Type B pancreatic cell (in vitro differentiated cells): Measurements from ENCODE around the gene TMEM128. TPM values are rescaled to one million over a fixed set of nuclear protein-coding genes. Genes with fewer than 3 reads are reported as not detected.
"Not testable (repeated sequence)": the region's sequence is repeated elsewhere in the genome, so short reads cannot be mapped to it uniquely, and the experiment has no call there.

Experiments used
- DNase-seq: peaks from one replicate; pipeline ENCODE4 v3.0.0; 2021; ENCODE audit warnings: mixed read lengths; ENCODE audit not compliant: unreplicated experiment; ENCODE audit errors: extremely low spot score
- H3K27ac Mint-ChIP-seq: 2 replicates; pipeline ENCODE4 v1.8.0; 2021; ENCODE audit warnings: mild to moderate bottlenecking, mixed read lengths
- H3K27me3 Mint-ChIP-seq: 2 replicates; pipeline ENCODE4 v1.8.0; 2021; ENCODE audit warnings: mixed read lengths
- H3K36me3 Mint-ChIP-seq: 2 replicates; pipeline ENCODE4 v1.8.0; 2021; ENCODE audit warnings: mixed read lengths
- H3K4me1 Mint-ChIP-seq: one replicate; pipeline ENCODE4 v1.8.0; 2021; ENCODE audit warnings: mixed read lengths; ENCODE audit not compliant: unreplicated experiment
- H3K4me3 Mint-ChIP-seq: 2 replicates; pipeline ENCODE4 v1.8.0; 2021; ENCODE audit warnings: mild to moderate bottlenecking, mixed read lengths
- H3K9me3 Mint-ChIP-seq: 2 replicates; pipeline ENCODE4 v1.8.0; 2021; ENCODE audit warnings: mixed read lengths
- CTCF ChIP-seq: fragments of 200-600 bp; sonication (generic); conservative IDR thresholded peaks from 2 replicates; pipeline ENCODE4 v1.5.0; 2021; ENCODE audit warnings: antibody characterized with exemption, mild to moderate bottlenecking
- total RNA-seq: library from RNA; stranded (reverse); gene quantifications from 2 replicates; pipeline ENCODE4 v1.2.1, GENCODE V29; 2021; ENCODE audit warnings: low replicate concordance

TMEM128 gene
- total RNA-seq, 1 donor from 2014 or later, result 21.8 TPM

GRCh38 chr4:4254666-4255065 lies 6.6 kb upstream of the TMEM128 start:
- Mint-ChIP-seq H3K36me3 (no peaks in the 10 kb centered on the region), H3K27me3 (peaks cover 15% of the 10 kb centered on the region), H3K4me1 (peaks cover 12% of the 10 kb centered on the region), H3K27ac (no peak overlapping the region), H3K9me3 (no peaks in the 10 kb centered on the region), H3K4me3 (no peak overlapping the region)
- no peak for TF ChIP-seq CTCF
- no peak for DNase-seq

GRCh38 chr4:4254199-4254598 lies 6.2 kb upstream of the TMEM128 start:
- no peak overlapping the region for H3K4me3 Mint-ChIP-seq
- no peaks in the 10 kb centered on the region for H3K36me3 Mint-ChIP-seq
- no peak for TF ChIP-seq CTCF
- peaks cover 15% of the 10 kb centered on the region for H3K27me3 Mint-ChIP-seq
- DNase-seq, result no peak
- no peak overlapping the region for H3K27ac Mint-ChIP-seq
- peaks cover 9% of the 10 kb centered on the region for H3K4me1 Mint-ChIP-seq
- H3K9me3 Mint-ChIP-seq, result no peaks in the 10 kb centered on the region

GRCh38 chr4:4249866-4250265 lies 1.8 kb upstream of the TMEM128 start:
- Mint-ChIP-seq H3K4me1 (peaks cover 18% of the 10 kb centered on the region), H3K36me3 (peaks cover 7% of the 10 kb centered on the region)

GRCh38 chr4:4249342-4249741 lies 1.3 kb upstream of the TMEM128 start:
- H3K4me1 Mint-ChIP-seq, result peaks cover 18% of the 10 kb centered on the region
- DNase-seq, H3K9me3 Mint-ChIP-seq, H3K27me3 Mint-ChIP-seq, H3K36me3 Mint-ChIP-seq: not testable (repeated sequence)
- peak overlapping the region; percentile 99 for H3K27ac Mint-ChIP-seq
- peak overlapping the region; percentile 98 for H3K4me3 Mint-ChIP-seq

More at GRCh38 chr4:4249866-4250265, 1.8 kb upstream of the TMEM128 start:
- Mint-ChIP-seq H3K4me3 (peak overlapping the region; percentile 45), H3K9me3 (no peaks in the 10 kb centered on the region), H3K27ac (peak overlapping the region; percentile 2), H3K27me3 (peaks cover 4% of the 10 kb centered on the region)
- TF ChIP-seq CTCF, result no peak
- DNase-seq, result no peak

- Mint-ChIP-seq H3K27me3 (no peaks in the 10 kb centered on the region), H3K27ac (peak overlapping the region; percentile 99), H3K4me3 (peak overlapping the region; percentile 98), H3K9me3 (no peaks in the 10 kb centered on the region), H3K4me1 (peaks cover 18% of the 10 kb centered on the region), H3K36me3 (peaks cover 8% of the 10 kb centered on the region)
- DNase-seq, result no peak
- TF ChIP-seq CTCF, result no peak
These were observed 821 bp upstream of the TMEM128 start for GRCh38 chr4:4248885-4249203.

- Mint-ChIP-seq H3K4me3 (peak overlapping the region; percentile 98), H3K27ac (peak overlapping the region; percentile 99), H3K27me3 (no peaks in the 10 kb centered on the region), H3K36me3 (peaks cover 14% of the 10 kb centered on the region), H3K9me3 (no peaks in the 10 kb centered on the region), H3K4me1 (peaks cover 18% of the 10 kb centered on the region)
- no peak for DNase-seq
- TF ChIP-seq CTCF, result no peak
These were observed 361 bp downstream of the TMEM128 start for GRCh38 chr4:4247696-4248028.
